GM12878 (cell line): ENCODE results near the gene MEGF11. TPM values are rescaled to one million over a fixed set of nuclear protein-coding genes. Genes with fewer than 3 reads are reported as not detected.

Experiments
- ATAC-seq: fragments of 200-7000 bp; cut with Tn5 transposase; 3 replicates; pipeline ENCODE4 v1.9.1; 2020; ENCODE audit warnings: mild to moderate bottlenecking, moderate library complexity
- BruUV-seq: library from RNA; stranded (reverse); fragments of 400-500 nt; replicated peaks from 2 replicates; lab custom pipeline; 2021; lab: Mats Ljungman, UMichigan
- CTCF ChIA-PET: fragments of 300-600 bp; sonication (Branson Sonifier 250); formaldehyde crosslinking; extraction: SDS; loops from one replicate; lab custom pipeline; 2021; ENCODE audit warnings: inconsistent platforms; lab: Yijun Ruan, JAX
- POLR2A ChIA-PET: fragments of 350-600 bp; formaldehyde crosslinking; extraction: SDS; loops from one replicate; lab custom pipeline; 2021; ENCODE audit warnings: inconsistent platforms; lab: Charles Lee
- RAD21 ChIA-PET: fragments of 300-600 bp; sonication (Branson Sonifier 250); formaldehyde crosslinking; loops from one replicate; lab custom pipeline; 2023; ENCODE audit warnings: antibody characterized with exemption; ENCODE audit not compliant: unreplicated experiment; lab: Charles Lee
- SMC1A ChIA-PET: fragments of 300-600 bp; sonication (Branson Sonifier 250); formaldehyde crosslinking; loops from one replicate; lab custom pipeline; 2023; ENCODE audit not compliant: unreplicated experiment, uncharacterized antibody; lab: Charles Lee
- DNase-seq: peaks from one replicate; pipeline ENCODE4 v3.0.0-alpha.2; 2011; ENCODE audit warnings: low read depth, low spot score
- FAIRE-seq: peaks from 3 replicates; lab custom pipeline; 2011; peaks lifted over from hg19 to GRCh38; lab: Jason Lieb, UNC
- H2AFZ ChIP-seq: 2 replicates; pipeline ENCODE4 v1.6.0; 2011; ENCODE audit warnings: low read depth, low read length, control low read depth; ENCODE audit not compliant: control insufficient read depth
- H3K27ac ChIP-seq: 2 replicates; pipeline ENCODE4 v1.5.1; 2011; ENCODE audit warnings: control low read depth; ENCODE audit not compliant: control insufficient read depth, insufficient read depth
- H3K27me3 ChIP-seq, 2 experiments: replicated peaks in 1 of 2; 2 replicates each; pipeline versions ENCODE4 v1.6.0 to v1.6.1; 2011; ENCODE audit warnings: low read length in 1 of 2; ENCODE audit not compliant: control insufficient read depth in 2 of 2, insufficient read depth in 2 of 2
- H3K36me3 ChIP-seq, 2 experiments: 2 replicates each; pipeline ENCODE4 v1.5.1; 2011; ENCODE audit warnings: low read length in 1 of 2; ENCODE audit not compliant: control insufficient read depth in 2 of 2, insufficient read depth in 2 of 2
- H3K4me1 ChIP-seq: 2 replicates; pipeline ENCODE4 v1.6.1; 2011; ENCODE audit warnings: mild to moderate bottlenecking, low read length, moderate library complexity, mixed read lengths; ENCODE audit not compliant: control insufficient read depth, insufficient read depth
- H3K4me2 ChIP-seq: 2 replicates; pipeline ENCODE4 v1.6.0; 2011; ENCODE audit warnings: control low read depth; ENCODE audit not compliant: control insufficient read depth, insufficient read depth
- H3K4me3 ChIP-seq: fragments of 200-600 bp; sonication (generic); 2 replicates; pipeline ENCODE4 v1.5.1; 2016
- H3K79me2 ChIP-seq: 2 replicates; pipeline ENCODE4 v1.6.0; 2011; ENCODE audit warnings: low read length; ENCODE audit not compliant: control insufficient read depth, insufficient read depth
- H3K9ac ChIP-seq: 2 replicates; pipeline ENCODE4 v1.8.0; 2011; ENCODE audit warnings: low read length, control low read depth, mixed read lengths; ENCODE audit not compliant: control insufficient read depth, insufficient read depth
- H3K9me3 ChIP-seq: replicated peaks from 3 replicates; pipeline ENCODE4 v1.5.1; 2011; ENCODE audit warnings: mild to moderate bottlenecking, low read length; ENCODE audit not compliant: control insufficient read depth, insufficient read depth
- H4K20me1 ChIP-seq: 2 replicates; pipeline ENCODE4 v1.6.0; 2011; ENCODE audit not compliant: control insufficient read depth, insufficient read depth
- BMI1 ChIP-seq: fragments of 450-650 bp; IDR thresholded peaks from 2 replicates; pipeline ENCODE4 v1.6.1; 2016; ENCODE audit warnings: mild to moderate bottlenecking, moderate library complexity, borderline replicate concordance
- CREM ChIP-seq: IDR thresholded peaks from 2 replicates; pipeline ENCODE4 v1.6.1; 2014; ENCODE audit warnings: antibody characterized with exemption, low read depth
- E2F4 ChIP-seq: IDR thresholded peaks from 2 replicates; pipeline ENCODE4 v1.6.1; 2012; ENCODE audit warnings: low read depth, low read length, improper control_type of control experiment
- IKZF1 ChIP-seq: fragments of 450-650 bp; conservative IDR thresholded peaks from 2 replicates; pipeline ENCODE4 v1.6.1; 2017; ENCODE audit warnings: antibody characterized with exemption, mild to moderate bottlenecking
- IRF5 ChIP-seq: fragments of 450-650 bp; IDR thresholded peaks from 2 replicates; pipeline ENCODE4 v1.6.1; 2017; ENCODE audit warnings: borderline replicate concordance
- LARP7 ChIP-seq: fragments of 450-650 bp; IDR thresholded peaks from 2 replicates; pipeline ENCODE4 v1.6.1; 2017; ENCODE audit warnings: mild to moderate bottlenecking
- MLLT1 ChIP-seq: fragments of 450-650 bp; IDR thresholded peaks from 2 replicates; pipeline ENCODE4 v1.6.1; 2016; ENCODE audit warnings: mild to moderate bottlenecking
- REST ChIP-seq: IDR thresholded peaks from 2 replicates; pipeline ENCODE4 v1.6.1; 2012; ENCODE audit warnings: mild to moderate bottlenecking, low read depth, low read length
- STAT3 ChIP-seq: IDR thresholded peaks from 2 replicates; pipeline ENCODE4 v1.6.1; 2011; ENCODE audit warnings: low read depth, low read length, improper control_type of control experiment
- ZBED1 ChIP-seq: IDR thresholded peaks from 2 replicates; pipeline ENCODE4 v1.6.1; 2016; ENCODE audit warnings: borderline replicate concordance
- ZNF687 ChIP-seq: fragments of 450-650 bp; IDR thresholded peaks from 2 replicates; pipeline ENCODE4 v1.6.1; 2017; ENCODE audit warnings: mild to moderate bottlenecking, moderate library complexity
- WGBS: methylation state at CpG from one replicate; pipeline ENCODE4 v1.1.6; 2016; ENCODE audit warnings: low lambda C conversion rate; ENCODE audit not compliant: insufficient replicate concordance, insufficient coverage; ENCODE audit errors: missing lambda C conversion rate; 5-methylcytosine and 5-hydroxymethylcytosine counted together
- in situ Hi-C: fragments of 300-500 bp; cut with MboI; formaldehyde crosslinking; loops from 9 replicates; pipeline ENCODE4 v1.14.3; 2018; ENCODE audit warnings: mixed read lengths
- intact Hi-C: fragments of 100-400 bp; cut with micrococcal nuclease; formaldehyde crosslinking; loops from one replicate; pipeline ENCODE4 v1.14.2; 2022; ENCODE audit not compliant: unreplicated experiment
- polyA plus RNA-seq, 11 experiments: library from polyadenylated mRNA; depleted of rRNA in 4 of 11; unstranded in 6 of 11; stranded (reverse) in 5 of 11; fragments of >200 nt; fragmentation: Nextera tagmentation in 4 of 11; fragmentation: Illumina TruSeq in 1 of 11; extraction: Ambion mirVana in 4 of 11; extraction: Trizol in 1 of 11; gene quantifications; 1 replicate in 1 of 11; 2 replicates in 10 of 11; pipeline versions ENCODE4 v1.2.1 to v1.2.3, GENCODE V29; 2011 to 2016; ENCODE audit warnings: inconsistent platforms in 2 of 11, missing spikeins in 2 of 11, low read depth in 1 of 11
- total RNA-seq, 4 experiments: library from RNA; depleted of rRNA in 3 of 4; stranded (reverse); fragments of >200 nt in 3 of 4; fragmentation: Illumina TruSeq in 1 of 4; extraction: Trizol in 1 of 4; gene quantifications; 2 replicates each; pipeline versions ENCODE4 v1.2.1 to v1.2.3, GENCODE V29; 2013 to 2021

Gene MEGF11
- total and polyA plus RNA-seq, 10 of the 15 experiments (the other 5 are each of a cell fraction or from before 2014, with no cell fraction given) = 0.03 to 1.7 (median 0.49) TPM

GRCh38 chr15:65963358-65963757 lies 290.2 kb downstream of the MEGF11 start:
- Histone ChIP-seq H3K4me1 (no peaks in the 10 kb centered on the region), H3K9me3 (no peaks in the 10 kb centered on the region), H3K79me2 (no peaks in the 10 kb centered on the region), H3K27ac (no peak overlapping the region), H3K9ac (no peak overlapping the region), H3K4me2 (no peak overlapping the region), H4K20me1 (no peaks in the 10 kb centered on the region), H3K27me3 (no peaks in the 10 kb centered on the region), H3K36me3 (no peaks in the 10 kb centered on the region), H2AFZ (no peak overlapping the region), H3K4me3 (no peak overlapping the region)
- ChIA-PET RAD21 (no interaction called here), POLR2A (no interaction called here), SMC1A (interaction anchor here (1.0 kb wide), 1 partner anchor 36 kb away, joined by 3 read pairs; no protein-coding TSS in a partner anchor), CTCF (interaction anchor here (0.6 to 1.3 kb wide), 2 partner anchors 10 to 441 kb away, joined by 3 to 5 read pairs; no protein-coding TSS in a partner anchor)
- in situ Hi-C loops (no loop called here), intact Hi-C loops (no loop called here)
- DNase-seq (no peak), FAIRE-seq (no peak), ATAC-seq (no peak)
- WGBS = 12% methylated on average over 5 of the region's 5 CpGs
- BruUV-seq = no TSS peak
- TF ChIP-seq MLLT1 (no peak), REST (no peak), ZBED1 (no peak), BMI1 (no peak), LARP7 (no peak), IRF5 (no peak), CREM (no peak), IKZF1 (no peak), STAT3 (no peak), ZNF687 (no peak), E2F4 (no peak)
